DMS53 (cell line): ENCODE data around the gene DECR2.
"Not testable (repeated sequence)": the region's sequence is repeated elsewhere in the genome, so short reads cannot be mapped to it uniquely, and the experiment has no call there.

ENCODE experiments used
- DNase-seq: peaks from one replicate; lab custom pipeline; 2025; lab: John Stamatoyannopoulos, UW

Gene DECR2

GRCh38 chr16:400061-400591, 1.6 kb upstream of the DECR2 start:
- DNase-seq = no peak

- DNase-seq = no peak
Measured at GRCh38 chr16:404971-405486, 3.3 kb downstream of the DECR2 start.

GRCh38 chr16:405548-406506, 4.1 kb downstream of the DECR2 start:
- DNase-seq = no peak

GRCh38 chr16:407253-407652, 5.6 kb downstream of the DECR2 start:
- DNase-seq = no peak

GRCh38 chr16:410516-411178, 9.0 kb downstream of the DECR2 start:
- no peak for DNase-seq

- DNase-seq = no peak
Measured at GRCh38 chr16:411576-412265, 10.0 kb downstream of the DECR2 start.

GRCh38 chr16:414395-415169, 12.9 kb downstream of the DECR2 start:
- no peak for DNase-seq

GRCh38 chr16:415170-415498, 13.4 kb downstream of the DECR2 start:
- DNase-seq = not testable (repeated sequence)

- DNase-seq = not testable (repeated sequence)
Measured at GRCh38 chr16:422179-422578, 20.5 kb downstream of the DECR2 start.

GRCh38 chr16:424033-424622, 22.4 kb downstream of the DECR2 start:
- DNase-seq = peak; percentile 33

- DNase-seq = peak; percentile 60
Measured at GRCh38 chr16:424623-425081, 23.0 kb downstream of the DECR2 start.

GRCh38 chr16:425082-425718, 23.5 kb downstream of the DECR2 start, which contains the start of gene RAB11FIP3:
Gene RAB11FIP3 (plus strand): TSS chr16:425649. CDS start chr16:426007, 358 bp downstream.
- peak; percentile 84 for DNase-seq

- peak; percentile 69 for DNase-seq
Measured at GRCh38 chr16:425740-426114, 24.0 kb downstream of the DECR2 start.

GRCh38 chr16:426115-426905, 24.6 kb downstream of the DECR2 start:
- DNase-seq = peak; percentile 50

GRCh38 chr16:426906-427249, 25.2 kb downstream of the DECR2 start:
- DNase-seq = no peak

GRCh38 chr16:427250-427649, 25.6 kb downstream of the DECR2 start:
- no peak for DNase-seq

- no peak for DNase-seq
Measured at GRCh38 chr16:430904-431303, 29.2 kb downstream of the DECR2 start.

GRCh38 chr16:440627-441026, 38.9 kb downstream of the DECR2 start:
- DNase-seq = no peak

- DNase-seq = no peak
Measured at GRCh38 chr16:441447-441846, 39.8 kb downstream of the DECR2 start.

GRCh38 chr16:442976-443375, 41.3 kb downstream of the DECR2 start:
- no peak for DNase-seq
